ENCODE results near the gene PITPNM1. TPM values are rescaled to one million over a fixed set of nuclear protein-coding genes. Genes with fewer than 3 reads are reported as not detected.

Gene PITPNM1
- polyA plus RNA-seq, 1 donor from 2014 or later = 25.8 TPM

- Histone ChIP-seq H3K79me2 (replicated peaks; ENCODE audit: insufficient read depth, low read length) (no peaks in the 10 kb centered on the region), H3K27ac (ENCODE audit: low read length) (no peak overlapping the region), H3F3A (ENCODE audit: insufficient read depth, low read length, poor library complexity, severe bottlenecking) (no peaks in the 10 kb centered on the region), H3K9ac (ENCODE audit: low read length) (no peak overlapping the region), H4K20me1 (ENCODE audit: insufficient read depth) (no peaks in the 10 kb centered on the region), H3K9me3 (ENCODE audit: low read length) (no peaks in the 10 kb centered on the region), H3K36me3 (ENCODE audit: insufficient read depth, low read length) (no peaks in the 10 kb centered on the region), H2AFZ (ENCODE audit: low read depth, low read length) (no peak overlapping the region), H3K4me3 (ENCODE audit: low read length) (no peak overlapping the region), H3K27me3 (ENCODE audit: insufficient read depth, low read depth, low read length) (no peaks in the 10 kb centered on the region), H3K9me2 (ENCODE audit: insufficient read depth, low read length) (no peaks in the 10 kb centered on the region), H3K4me2 (ENCODE audit: low read length) (no peak overlapping the region)
- TF ChIP-seq EP300 (conservative IDR thresholded peaks at IDR 0.05; ENCODE audit: poor library complexity, severe bottlenecking) = no peak
- TF ChIP-seq MXI1 (conservative IDR thresholded peaks at IDR 0.05; ENCODE audit: poor library complexity, severe bottlenecking) = no peak
- TF ChIP-seq EZH2 (IDR thresholded peaks at IDR 0.05; ENCODE audit: borderline replicate concordance, insufficient read depth, low read length, poor library complexity, severe bottlenecking) = no peak
- no peak for TF ChIP-seq SMC3 (conservative IDR thresholded peaks at IDR 0.05; ENCODE audit: poor library complexity)
- no peak for TF ChIP-seq CTCF (IDR thresholded peaks at IDR 0.05; ENCODE audit: poor library complexity, severe bottlenecking)
- TF ChIP-seq RAD21 (conservative IDR thresholded peaks at IDR 0.05) = no peak
- TF ChIP-seq POLR2AphosphoS5 (IDR thresholded peaks at IDR 0.05) = no peak
- no peak for TF ChIP-seq TAF1 (IDR thresholded peaks at IDR 0.05; ENCODE audit: low read depth)
- no peak for TF ChIP-seq REST (IDR thresholded peaks at IDR 0.05; ENCODE audit: borderline replicate concordance)
Observed at GRCh38 chr11:67450796-67451657, 54.1 kb downstream of the PITPNM1 start.

- no peak overlapping the region for H3K4me2 ChIP-seq (ENCODE audit: low read length)
- H3K9me2 ChIP-seq (ENCODE audit: insufficient read depth, low read length) = no peaks in the 10 kb centered on the region
- no peaks in the 10 kb centered on the region for H3K27me3 ChIP-seq (ENCODE audit: insufficient read depth, low read depth, low read length)
- H3K36me3 ChIP-seq (ENCODE audit: insufficient read depth, low read length) = no peaks in the 10 kb centered on the region
- no peaks in the 10 kb centered on the region for H4K20me1 ChIP-seq (ENCODE audit: insufficient read depth)
- no peak overlapping the region for H3K27ac ChIP-seq (ENCODE audit: low read length)
- no peaks in the 10 kb centered on the region for H3F3A ChIP-seq (ENCODE audit: insufficient read depth, low read length, poor library complexity, severe bottlenecking)
- H3K9me3 ChIP-seq (ENCODE audit: low read length) = no peaks in the 10 kb centered on the region
- TF ChIP-seq EP300 (conservative IDR thresholded peaks at IDR 0.05; ENCODE audit: poor library complexity, severe bottlenecking) = no peak
- TF ChIP-seq TAF1 (IDR thresholded peaks at IDR 0.05; ENCODE audit: low read depth) = no peak
- TF ChIP-seq RAD21 (conservative IDR thresholded peaks at IDR 0.05) = no peak
- no peak for TF ChIP-seq CTCF (IDR thresholded peaks at IDR 0.05; ENCODE audit: poor library complexity, severe bottlenecking)
- TF ChIP-seq SMC3 (conservative IDR thresholded peaks at IDR 0.05; ENCODE audit: poor library complexity) = no peak
- TF ChIP-seq EZH2 (IDR thresholded peaks at IDR 0.05; ENCODE audit: borderline replicate concordance, insufficient read depth, low read length, poor library complexity, severe bottlenecking) = no peak
- TF ChIP-seq REST (IDR thresholded peaks at IDR 0.05; ENCODE audit: borderline replicate concordance) = no peak
- TF ChIP-seq MXI1 (conservative IDR thresholded peaks at IDR 0.05; ENCODE audit: poor library complexity, severe bottlenecking) = no peak
- TF ChIP-seq POLR2AphosphoS5 (IDR thresholded peaks at IDR 0.05) = no peak
- no peaks in the 10 kb centered on the region for H3K79me2 ChIP-seq (replicated peaks; ENCODE audit: insufficient read depth, low read length)
- no peak overlapping the region for H3K9ac ChIP-seq (ENCODE audit: low read length)
- no peak overlapping the region for H2AFZ ChIP-seq (ENCODE audit: low read depth, low read length)
- no peak overlapping the region for H3K4me3 ChIP-seq (ENCODE audit: low read length)
Observed at GRCh38 chr11:67449116-67449844, 55.9 kb downstream of the PITPNM1 start.
